ENCODE results near the gene CRB3. TPM values are rescaled to one million over a fixed set of nuclear protein-coding genes. Genes with fewer than 3 reads are reported as not detected.
A peak's percentile ranks its signal among the peaks of the same experiment; 100 is the strongest.

The CRB3 gene
- polyA plus RNA-seq, 4 donors, result 30.9 to 43.0 (median 31.3) TPM

GRCh38 chr19:6516018-6516658 is 52.1 kb downstream of the CRB3 start:
- DNase-seq (ENCODE audit: low read depth in 4 of 4, low spot score in 3 of 4), result peak; percentile 71 to 76 (median 73)

Other genes with a start within 250 kb of the CRB3 start
- gene MLLT1, start 184.3 kb upstream of the CRB3 start, polyA plus RNA-seq (ENCODE audit: insufficient read length in 4 of 4), result 100 to 1,000 TPM in 1 of 4 donors, 10 to 100 TPM in 3; 79.8 to 121 (median 86.5) TPM
- gene ACER1, start 130.7 kb upstream of the CRB3 start, polyA plus RNA-seq (ENCODE audit: insufficient read length in 4 of 4), result under 1 TPM in 2 of 4 donors, not detected in 2; 0.14 to 0.18 TPM
- 10 to 100 TPM; 57.8 to 77.1 (median 63.4) TPM for gene CLPP, start 102.7 kb upstream of the CRB3 start, polyA plus RNA-seq (ENCODE audit: insufficient read length in 4 of 4)
- 100 to 1,000 TPM in 1 of 4 donors, 10 to 100 TPM in 3; 41.7 to 107 (median 53.5) TPM for gene ALKBH7, start 91.5 kb upstream of the CRB3 start, polyA plus RNA-seq (ENCODE audit: insufficient read length in 4 of 4)
- gene PSPN, start 88.3 kb upstream of the CRB3 start, polyA plus RNA-seq (ENCODE audit: insufficient read length in 4 of 4), result 1 to 10 TPM; 2.2 to 2.9 (median 2.6) TPM
- gene GTF2F1, start 71.1 kb upstream of the CRB3 start, polyA plus RNA-seq (ENCODE audit: insufficient read length in 4 of 4), result 100 to 1,000 TPM in 1 of 4 donors, 10 to 100 TPM in 3; 85.2 to 111 (median 90.7) TPM
- 100 to 1,000 TPM; 283 to 338 (median 293) TPM for gene KHSRP, start 39.5 kb upstream of the CRB3 start, polyA plus RNA-seq (ENCODE audit: insufficient read length in 4 of 4)
- gene SLC25A41, start 30.5 kb upstream of the CRB3 start, polyA plus RNA-seq (ENCODE audit: insufficient read length in 4 of 4), result under 1 TPM; 0.30 to 0.93 (median 0.37) TPM
- gene SLC25A23, start 4.5 kb upstream of the CRB3 start, polyA plus RNA-seq (ENCODE audit: insufficient read length in 4 of 4), result 10 to 100 TPM; 72.6 to 90.6 (median 74.8) TPM
- gene DENND1C, start 17.5 kb downstream of the CRB3 start, polyA plus RNA-seq (ENCODE audit: insufficient read length in 4 of 4), result 10 to 100 TPM; 37.5 to 43.4 (median 39.3) TPM
- 10 to 100 TPM; 30.5 to 46.4 (median 35.2) TPM for gene TUBB4A, start 38.0 kb downstream of the CRB3 start, polyA plus RNA-seq (ENCODE audit: insufficient read length in 4 of 4)
- under 1 TPM; 0.17 to 0.53 (median 0.35) TPM for gene TNFSF9, start 66.8 kb downstream of the CRB3 start, polyA plus RNA-seq (ENCODE audit: insufficient read length in 4 of 4)
- gene CD70, start 126.9 kb downstream of the CRB3 start, polyA plus RNA-seq (ENCODE audit: insufficient read length in 4 of 4), result under 1 TPM in 1 of 4 donors, not detected in 3; 0.18 TPM
- gene TNFSF14, start 205.9 kb downstream of the CRB3 start, polyA plus RNA-seq (ENCODE audit: insufficient read length in 4 of 4), result under 1 TPM; 0.06 to 0.07 (median 0.06) TPM